Progenitor cell of endocrine pancreas (in vitro differentiated cells): ENCODE measurements around the gene TXNRD3. TPM values are rescaled to one million over a fixed set of nuclear protein-coding genes. Genes with fewer than 3 reads are reported as not detected.

Experiments used
- total RNA-seq: library from RNA; stranded (reverse); gene quantifications from 2 replicates; pipeline ENCODE4 v1.2.1, GENCODE V29; 2021

Gene TXNRD3
- total RNA-seq, 1 donor from 2014 or later = 12.9 TPM

Other genes with a start within 250 kb of the TXNRD3 start
- 40.0 and 40.5 TPM in 2 replicates for gene ZXDC, start 179.2 kb downstream of the TXNRD3 start, total RNA-seq
- not detected in 2 replicates for gene UROC1, start 137.4 kb downstream of the TXNRD3 start, total RNA-seq
- gene CHST13, start 131.0 kb downstream of the TXNRD3 start, total RNA-seq = 0.36 and 0.71 TPM in 2 replicates
- gene C3orf22, start 96.2 kb downstream of the TXNRD3 start, total RNA-seq = 0.26 and 0.44 TPM in 2 replicates
- gene CHCHD6, start 49.1 kb upstream of the TXNRD3 start, total RNA-seq = 30.2 and 32.8 TPM in 2 replicates